HepG2 (cell line): ENCODE results near the gene TMEM260. TPM values are rescaled to one million over a fixed set of nuclear protein-coding genes. Genes with fewer than 3 reads are reported as not detected.

ENCODE experiments used
- ATAC-seq: fragments of 200-7000 bp; cut with Tn5 transposase; 3 replicates; pipeline ENCODE4 v1.9.1; 2020; ENCODE audit warnings: mild to moderate bottlenecking, moderate library complexity
- BruUV-seq: library from RNA; stranded (reverse); fragments of 400-500 nt; replicated peaks from 2 replicates; lab custom pipeline; 2021; lab: Mats Ljungman, UMichigan
- CTCF ChIA-PET: fragments of 300-600 bp; formaldehyde crosslinking; extraction: SDS; loops from one replicate; lab custom pipeline; 2021; ENCODE audit warnings: low total read pairs, inconsistent platforms, low intra/inter-chr PET ratio; lab: Yijun Ruan, JAX
- POLR2A ChIA-PET: fragments of 350-600 bp; sonication (Branson Sonifier 250); formaldehyde crosslinking; loops from one replicate; lab custom pipeline; 2020; ENCODE audit warnings: antibody characterized with exemption, inconsistent platforms; lab: Yijun Ruan, JAX
- DNase-seq: peaks from one replicate; pipeline ENCODE4 v3.0.0-alpha.2; 2015; ENCODE audit warnings: low spot score
- FAIRE-seq: peaks from 3 replicates; lab custom pipeline; 2011; peaks lifted over from hg19 to GRCh38; lab: Jason Lieb, UNC
- H2AFZ ChIP-seq: one replicate; pipeline ENCODE4 v1.6.1; 2011; ENCODE audit warnings: low read length, inconsistent platforms
- H3K27ac ChIP-seq: fragments of 300-600 bp; 3 replicates; pipeline ENCODE4 v1.8.0; 2011; ENCODE audit warnings: mixed run types, mild to moderate bottlenecking, mixed read lengths, low read length, inconsistent platforms; ENCODE audit not compliant: insufficient read depth; ENCODE audit errors: extremely low read length
- H3K27me3 ChIP-seq, 2 experiments: fragments of 200-600 bp in 1 of 2; 2 replicates in 1 of 2; 3 replicates in 1 of 2; pipeline versions ENCODE4 v1.6.0 to v1.8.0; 2011; ENCODE audit warnings: low read length in 2 of 2, mild to moderate bottlenecking in 2 of 2, moderate library complexity in 2 of 2, inconsistent platforms in 1 of 2; ENCODE audit not compliant: insufficient read depth in 2 of 2, control insufficient read depth in 1 of 2
- H3K36me3 ChIP-seq, 2 experiments: fragments of 200-600 bp in 1 of 2; replicated peaks in 1 of 2; 2 replicates in 1 of 2; 3 replicates in 1 of 2; pipeline versions ENCODE4 v1.5.1 to v1.8.0; 2011; ENCODE audit warnings: low read length in 2 of 2, inconsistent platforms in 1 of 2; ENCODE audit not compliant: insufficient read depth in 2 of 2, control insufficient read depth in 1 of 2
- H3K4me1 ChIP-seq: 2 replicates; pipeline ENCODE4 v1.5.1; 2012; ENCODE audit warnings: low read length, inconsistent platforms; ENCODE audit not compliant: insufficient read depth
- H3K4me2 ChIP-seq: 2 replicates; pipeline ENCODE4 v1.6.0; 2011; ENCODE audit warnings: low read depth, low read length, inconsistent platforms
- H3K4me3 ChIP-seq, 3 experiments: fragments of 200-600 bp in 1 of 3; sonication (generic), shearing (Covaris generic) in 1 of 3; replicated peaks in 1 of 3; 2 replicates each; pipeline ENCODE4 v1.5.1; 2011 to 2016; ENCODE audit warnings: low read length in 3 of 3, inconsistent platforms in 2 of 3, low read depth in 2 of 3, mild to moderate bottlenecking in 2 of 3, control low read depth in 1 of 3, mixed read lengths in 1 of 3; ENCODE audit not compliant: insufficient read depth in 1 of 3
- H3K79me2 ChIP-seq: one replicate; pipeline ENCODE4 v1.6.1; 2011; ENCODE audit warnings: low read length, inconsistent platforms; ENCODE audit not compliant: insufficient read depth
- H3K9ac ChIP-seq: 2 replicates; pipeline ENCODE4 v1.6.0; 2011; ENCODE audit warnings: mild to moderate bottlenecking, low read depth, low read length, inconsistent platforms; ENCODE audit not compliant: insufficient read depth
- H3K9me3 ChIP-seq: 2 replicates; pipeline ENCODE4 v1.5.1; 2012; ENCODE audit warnings: mild to moderate bottlenecking, low read length
- H4K20me1 ChIP-seq: 2 replicates; pipeline ENCODE4 v1.6.0; 2011; ENCODE audit warnings: inconsistent platforms, mild to moderate bottlenecking, low read length, moderate library complexity; ENCODE audit not compliant: insufficient read depth
- AGO1 ChIP-seq: fragments of 200-400 bp; formaldehyde crosslinking; IDR thresholded peaks from 2 replicates; pipeline ENCODE4 v1.6.1; 2017; ENCODE audit warnings: mild to moderate bottlenecking, low read depth, low read length, moderate library complexity; ENCODE audit not compliant: poor library complexity, severe bottlenecking
- AKNA ChIP-seq: sonication (generic); formaldehyde crosslinking; IDR thresholded peaks from 2 replicates; pipeline ENCODE4 v1.4.0; 2020; ENCODE audit warnings: missing genetic modification reagents, borderline replicate concordance
- ARHGAP35 ChIP-seq: sonication (generic); formaldehyde crosslinking; IDR thresholded peaks from 2 replicates; pipeline ENCODE4 v1.9.0; 2022; ENCODE audit warnings: mild to moderate bottlenecking, inconsistent platforms, moderate library complexity, missing genetic modification reagents, borderline replicate concordance
- ATM ChIP-seq: fragments of 450-650 bp; IDR thresholded peaks from 2 replicates; pipeline ENCODE4 v1.7.1; 2017; ENCODE audit warnings: mild to moderate bottlenecking, borderline replicate concordance
- BRF2 ChIP-seq: sonication (generic); formaldehyde crosslinking; IDR thresholded peaks from 2 replicates; pipeline ENCODE4 v1.8.1; 2022; ENCODE audit warnings: mild to moderate bottlenecking, missing genetic modification reagents
- CSRNP2 ChIP-seq: sonication (generic); formaldehyde crosslinking; conservative IDR thresholded peaks from 2 replicates; pipeline ENCODE4 v1.8.0; 2022; ENCODE audit warnings: low read depth, missing genetic modification reagents
- KLF13 ChIP-seq: sonication (generic); formaldehyde crosslinking; IDR thresholded peaks from 2 replicates; pipeline ENCODE4 v1.4.0; 2020; ENCODE audit warnings: mild to moderate bottlenecking, missing genetic modification reagents
- MED8 ChIP-seq: sonication (generic); formaldehyde crosslinking; IDR thresholded peaks from 2 replicates; pipeline ENCODE4 v1.8.1; 2023; ENCODE audit warnings: mild to moderate bottlenecking, missing genetic modification reagents; ENCODE audit not compliant: insufficient replicate concordance
- RNF2 ChIP-seq: fragments of 450-650 bp; conservative IDR thresholded peaks from 2 replicates; pipeline ENCODE4 v1.6.1; 2016; ENCODE audit warnings: low read depth
- SMAD3 ChIP-seq: sonication (generic); formaldehyde crosslinking; IDR thresholded peaks from 2 replicates; pipeline ENCODE4 v1.4.0; 2020; ENCODE audit warnings: missing genetic modification reagents
- SOX13 ChIP-seq, 3 experiments: fragments of 450-650 bp in 1 of 3; sonication (generic) in 1 of 3; formaldehyde crosslinking in 1 of 3; IDR thresholded peaks in 2 of 3; conservative IDR thresholded peaks in 1 of 3; 2 replicates each; pipeline versions ENCODE4 v1.5.0 to v1.6.1; 2016 to 2020; ENCODE audit warnings: antibody characterized with exemption in 1 of 3, mild to moderate bottlenecking in 1 of 3, missing compliant biosample characterization in 1 of 3, missing genetic modification reagents in 1 of 3, moderate library complexity in 1 of 3
- ZNF232 ChIP-seq: sonication (generic); formaldehyde crosslinking; IDR thresholded peaks from 2 replicates; pipeline ENCODE4 v1.4.0; 2020; ENCODE audit warnings: missing genetic modification reagents, borderline replicate concordance
- ZNF260 ChIP-seq: sonication (generic); formaldehyde crosslinking; IDR thresholded peaks from 2 replicates; pipeline ENCODE4 v1.4.0; 2020; ENCODE audit warnings: missing genetic modification reagents, low read depth, mild to moderate bottlenecking, borderline replicate concordance
- ZSCAN21 ChIP-seq: sonication (generic); formaldehyde crosslinking; IDR thresholded peaks from 2 replicates; pipeline ENCODE4 v1.8.0; 2022; ENCODE audit warnings: mild to moderate bottlenecking, missing genetic modification reagents, moderate library complexity, borderline replicate concordance
- WGBS: methylation state at CpG from one replicate; pipeline ENCODE4 v1.1.6; 2017; ENCODE audit warnings: low lambda C conversion rate; 5-methylcytosine and 5-hydroxymethylcytosine counted together
- in situ Hi-C: cut with HindIII; loops from 2 replicates; pipeline ENCODE4 v1.10.0; 2017; ENCODE audit warnings: low pct_unique_long_range_greater_than_20kb; ENCODE audit not compliant: extremely low pct_ligation_motif_present
- intact Hi-C: fragments of 100-400 bp; cut with micrococcal nuclease; formaldehyde crosslinking; loops from one replicate; pipeline ENCODE4 v1.10.0; 2022; ENCODE audit not compliant: unreplicated experiment
- polyA plus RNA-seq, 8 experiments: library from polyadenylated mRNA; depleted of rRNA in 3 of 8; stranded (reverse) in 7 of 8; unstranded in 1 of 8; fragments of >200 nt; fragmentation: Illumina TruSeq in 4 of 8; extraction: Trizol in 4 of 8; gene quantifications; 2 replicates each; pipeline versions ENCODE4 v1.2.1 to v1.2.3, GENCODE V29; 2011 to 2016; ENCODE audit warnings: low read depth in 4 of 8, missing spikeins in 1 of 8, mixed read lengths in 1 of 8; ENCODE audit not compliant: insufficient read depth in 1 of 8
- total RNA-seq, 5 experiments: library from RNA; depleted of rRNA; stranded (reverse); fragments of >200 nt; fragmentation: Illumina TruSeq; extraction: Trizol; gene quantifications; 2 replicates each; pipeline ENCODE4 v1.2.3, GENCODE V29; 2016; ENCODE audit warnings: low read depth in 1 of 5

The TMEM260 gene
- total and polyA plus RNA-seq, 2 of the 13 experiments (the other 11 are each of a cell fraction or from before 2014, with no cell fraction given) = 7.7 to 9.3 TPM

GRCh38 chr14:56559182-56559581, 20.4 kb upstream of the TMEM260 start:
- FAIRE-seq = no peak
- no peak for TF ChIP-seq SOX13 (IDR thresholded peaks at IDR 0.05)
- TF ChIP-seq SOX13 (CRISPR knock-in tag; conservative IDR thresholded peaks at IDR 0.05 in 1 of 2, IDR thresholded peaks at IDR 0.05 in 1 of 2) = no peak
- TF ChIP-seq ZNF260 = no peak
- no peak for TF ChIP-seq BRF2 (CRISPR knock-in tag)
- TF ChIP-seq ZSCAN21 = no peak
- no peak for TF ChIP-seq KLF13 (CRISPR knock-in tag)
- no peak for TF ChIP-seq AKNA (CRISPR knock-in tag)
- TF ChIP-seq MED8 (CRISPR knock-in tag) = no peak
- no peak for TF ChIP-seq SMAD3 (CRISPR knock-in tag)
- TF ChIP-seq RNF2 = no peak
- no peak for TF ChIP-seq ARHGAP35 (CRISPR knock-in tag)
- no peak for TF ChIP-seq AGO1
- TF ChIP-seq ZNF232 (CRISPR knock-in tag) = no peak
- TF ChIP-seq CSRNP2 = no peak
- no peak for TF ChIP-seq ATM

More at GRCh38 chr14:56559182-56559581, 20.4 kb upstream of the TMEM260 start:
- H3K9ac ChIP-seq = no peak overlapping the region
- no peaks in the 10 kb centered on the region for H4K20me1 ChIP-seq
- H3K4me2 ChIP-seq = no peak overlapping the region
- no peak overlapping the region for H2AFZ ChIP-seq
- in situ Hi-C loops = loop anchor here (10.0 kb wide), 1 partner anchor 506 kb away; no protein-coding TSS in a partner anchor
- no peak overlapping the region for H3K27ac ChIP-seq
- no peaks in the 10 kb centered on the region for H3K79me2 ChIP-seq
- no peaks in the 10 kb centered on the region for H3K36me3 ChIP-seq
- ATAC-seq = no peak
- no TSS peak for BruUV-seq
- H3K4me1 ChIP-seq = peaks cover 19% of the 10 kb centered on the region
- ChIA-PET CTCF (no interaction called here), POLR2A (no interaction called here)
- WGBS = 18% methylated on average over 4 of the region's 4 CpGs
- DNase-seq = no peak
- H3K9me3 ChIP-seq = no peaks in the 10 kb centered on the region
- intact Hi-C loops = loop anchor here (10.0 kb wide), 1 partner anchor 626 kb away; no protein-coding TSS in a partner anchor
- H3K4me3 ChIP-seq = no peak overlapping the region
- no peaks in the 10 kb centered on the region for H3K27me3 ChIP-seq
